ENCODE results near the gene ANKUB1.

ANKUB1 gene

DNA sequence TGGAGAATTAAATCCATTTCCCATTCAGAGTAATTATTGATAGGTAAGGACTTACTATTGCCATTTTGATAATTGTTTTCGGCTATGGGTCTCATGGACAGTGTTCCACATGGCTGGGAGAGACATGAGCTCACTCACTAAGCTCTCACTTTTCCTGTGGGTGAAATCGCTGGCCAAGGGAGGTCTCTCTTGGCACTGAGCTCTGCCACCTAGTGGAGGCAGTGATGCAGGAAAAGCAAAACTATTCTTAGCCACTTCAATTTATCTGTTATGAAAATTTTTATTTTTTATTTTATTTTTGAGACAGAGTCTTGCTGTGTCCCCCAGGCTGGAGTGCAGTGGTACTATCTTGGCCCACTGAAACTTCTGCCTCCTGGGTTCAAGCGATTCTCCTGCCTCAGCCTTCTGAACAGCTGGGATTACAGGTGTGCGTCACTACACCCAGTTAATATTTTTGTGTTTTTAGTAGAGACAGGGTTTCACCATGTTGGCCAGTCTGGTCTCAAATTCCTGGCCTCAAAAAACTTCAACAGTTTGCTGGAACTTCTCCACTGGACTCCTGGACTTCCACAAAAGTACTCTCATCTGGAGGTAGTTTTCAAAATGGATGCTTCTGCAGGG, 16.0 kb upstream of the ANKUB1 start:
- peak; percentile 20 for DNase-seq

DNA sequence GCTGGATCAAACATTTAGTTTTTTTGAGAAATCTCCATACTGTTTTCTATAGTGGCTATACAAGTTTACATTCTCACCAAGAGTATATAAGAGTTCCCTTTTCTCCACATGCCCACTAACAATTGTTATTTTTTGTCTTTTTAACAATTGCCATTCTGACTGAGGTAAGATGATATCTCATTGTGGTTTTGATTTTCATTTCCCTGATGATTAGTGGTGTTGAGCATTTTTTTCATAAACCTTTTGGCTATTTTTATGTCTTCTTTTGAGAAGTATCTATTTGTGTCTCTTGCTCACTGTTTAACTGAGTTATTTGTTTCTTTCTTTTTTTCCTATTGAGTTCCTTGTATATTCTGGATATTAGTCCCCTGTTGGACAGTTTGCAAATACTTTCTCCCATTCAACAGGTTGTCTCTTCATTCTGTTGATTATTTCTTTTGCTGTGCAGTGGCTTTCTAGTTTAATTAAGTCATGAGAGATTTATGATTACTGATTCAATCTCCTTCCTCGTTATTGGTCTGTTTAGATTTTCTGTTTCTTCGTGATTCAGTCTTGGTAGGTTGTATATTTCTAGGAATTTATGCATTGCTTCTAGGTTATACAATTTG, 13.9 kb upstream of the ANKUB1 start:
- DNase-seq: no peak

DNA sequence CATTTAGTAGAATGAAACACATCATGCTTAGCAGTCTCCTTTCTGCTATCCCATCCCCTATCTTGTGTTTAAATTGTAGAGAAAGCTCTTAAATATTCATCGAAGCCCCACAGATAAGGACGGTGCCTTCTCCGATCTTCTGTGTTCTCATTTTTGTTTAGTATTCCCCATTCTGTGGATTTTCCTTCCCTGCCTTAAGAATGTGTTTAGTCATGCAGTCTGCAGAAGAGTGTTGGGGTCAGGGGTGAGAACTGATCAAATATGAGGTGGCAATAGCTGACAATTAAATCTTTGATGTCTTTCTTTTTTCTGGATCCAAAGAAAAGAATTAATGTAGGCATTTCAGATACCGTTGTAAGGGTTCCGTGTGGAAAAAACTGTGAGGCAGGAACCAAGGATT, 9.3 kb upstream of the ANKUB1 start:
- no peak for DNase-seq

DNA sequence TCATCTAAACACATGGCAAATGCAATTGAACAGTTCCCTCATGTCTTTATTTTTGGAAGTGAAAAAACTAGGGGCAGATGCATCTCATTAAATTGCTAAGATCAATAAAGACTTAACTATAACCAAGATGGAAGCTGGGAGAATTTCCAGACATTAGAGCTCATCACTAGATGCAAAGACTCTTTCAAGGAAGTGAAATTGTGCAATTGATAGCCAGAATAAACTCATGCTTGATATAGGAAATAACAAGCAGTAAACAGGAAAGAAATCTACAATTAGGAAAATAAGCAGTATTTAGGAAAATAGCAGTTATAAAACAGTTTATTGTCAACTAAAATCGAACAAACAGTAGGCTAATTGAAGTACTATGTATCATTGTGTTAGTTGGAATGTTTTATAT, 8.8 kb upstream of the ANKUB1 start:
- no peak for DNase-seq

DNA sequence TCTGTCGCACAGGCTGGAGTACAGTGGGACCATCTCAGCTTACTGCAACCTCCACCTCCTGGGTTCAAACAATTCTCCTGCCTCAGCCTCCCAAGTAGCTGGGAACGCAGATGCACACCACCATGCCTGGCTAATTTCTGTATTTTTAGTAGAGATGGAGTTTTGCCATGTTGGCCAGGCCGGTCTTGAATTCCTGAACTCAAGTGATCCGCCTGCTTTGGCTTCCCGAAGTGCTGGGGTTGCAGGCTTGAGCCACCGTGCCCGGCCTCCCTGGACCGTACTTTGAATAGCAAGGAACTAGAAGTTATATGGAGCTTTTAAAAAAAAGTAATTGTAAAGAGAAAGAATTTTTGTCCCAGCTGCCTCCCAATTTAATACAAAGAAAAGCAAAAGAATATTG, 8.3 kb upstream of the ANKUB1 start:
- DNase-seq: no peak

DNA sequence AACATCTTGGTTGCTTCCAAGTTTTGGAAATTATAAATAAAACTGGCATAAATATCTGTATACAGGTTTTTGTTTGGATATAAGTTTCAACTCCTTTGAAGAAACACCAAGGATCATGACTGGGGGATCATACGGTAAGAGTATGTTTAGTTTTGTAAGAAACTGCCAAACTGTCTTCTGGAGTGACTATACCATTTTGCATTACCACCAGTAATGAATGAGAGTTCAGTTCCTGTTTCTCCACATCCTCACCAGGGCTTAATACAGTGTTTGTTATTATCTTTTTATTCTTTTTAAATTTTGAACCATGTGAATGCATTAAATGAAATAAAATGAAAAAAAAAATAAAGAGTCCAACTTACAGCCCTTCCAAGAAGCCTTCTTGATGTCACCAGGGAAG, 3.7 kb upstream of the ANKUB1 start:
- no peak for DNase-seq

DNA sequence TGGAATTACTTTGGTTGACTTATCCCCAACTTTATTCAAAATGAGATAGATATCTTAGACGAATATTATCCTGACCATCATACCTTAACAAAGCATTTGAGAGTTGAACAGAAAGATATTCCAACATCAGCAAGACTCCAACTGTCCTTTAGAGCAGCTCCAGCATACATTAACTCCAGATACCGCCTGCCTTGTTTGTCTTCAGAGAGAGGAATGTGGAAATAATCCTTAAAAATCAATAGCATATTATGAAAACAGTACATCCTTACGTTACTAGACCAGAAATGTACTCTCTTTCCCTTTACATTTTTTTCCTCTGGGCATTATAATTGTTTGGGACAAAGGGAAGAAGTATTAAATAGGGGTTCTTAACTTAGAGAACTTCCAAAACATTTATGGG, 1.7 kb downstream of the ANKUB1 start:
- no peak for DNase-seq

DNA sequence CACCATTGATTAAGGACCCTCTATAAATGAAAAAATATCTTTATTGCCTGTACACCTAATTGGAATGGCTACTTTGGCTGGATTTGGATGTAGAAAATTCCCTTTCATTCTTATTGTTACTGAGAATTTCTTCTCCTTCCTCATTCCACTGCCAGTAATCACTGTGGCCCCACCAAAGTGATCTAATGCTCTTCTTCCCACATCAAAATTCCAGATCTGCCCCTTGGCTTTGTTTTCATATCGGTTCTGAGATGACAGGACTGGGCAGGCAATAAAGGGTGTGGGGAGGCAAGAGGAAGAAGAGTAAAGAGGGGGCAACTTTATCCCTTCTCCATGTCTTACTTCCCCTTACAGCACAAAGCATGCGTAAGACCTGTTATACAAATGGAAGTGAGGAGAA, 2.1 kb downstream of the ANKUB1 start:
- DNase-seq: no peak

DNA sequence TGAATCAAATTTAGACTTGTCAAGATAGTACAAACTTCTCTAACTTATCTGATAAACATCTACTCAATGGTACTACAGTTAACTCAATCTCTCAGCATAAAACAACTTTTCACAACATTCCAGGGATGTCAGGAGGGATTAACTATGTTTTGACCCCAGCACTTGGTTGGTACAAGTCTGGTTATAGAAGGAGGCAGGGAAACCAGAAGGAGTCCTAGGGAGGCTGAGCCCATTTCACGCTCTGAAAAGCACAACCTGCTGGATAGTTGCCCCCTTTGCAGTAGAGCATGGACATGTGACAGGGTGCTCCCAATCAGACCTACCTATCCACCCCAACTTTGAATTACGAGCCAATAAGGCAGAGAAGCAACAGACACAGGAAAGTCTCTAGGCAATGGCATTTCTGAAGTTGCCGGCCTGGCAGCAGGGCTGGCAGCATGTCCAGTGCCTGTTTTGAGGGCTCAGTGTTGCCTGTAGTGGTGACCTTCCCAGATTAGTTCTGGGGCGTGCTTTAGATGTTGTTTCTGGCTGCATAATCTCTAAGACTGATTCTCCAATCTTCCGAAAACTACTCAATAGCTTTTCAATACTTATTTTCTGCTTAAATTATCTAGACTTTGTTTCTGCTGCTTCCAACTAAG, 8.2 kb downstream of the ANKUB1 start:
- DNase-seq: no peak

DNA sequence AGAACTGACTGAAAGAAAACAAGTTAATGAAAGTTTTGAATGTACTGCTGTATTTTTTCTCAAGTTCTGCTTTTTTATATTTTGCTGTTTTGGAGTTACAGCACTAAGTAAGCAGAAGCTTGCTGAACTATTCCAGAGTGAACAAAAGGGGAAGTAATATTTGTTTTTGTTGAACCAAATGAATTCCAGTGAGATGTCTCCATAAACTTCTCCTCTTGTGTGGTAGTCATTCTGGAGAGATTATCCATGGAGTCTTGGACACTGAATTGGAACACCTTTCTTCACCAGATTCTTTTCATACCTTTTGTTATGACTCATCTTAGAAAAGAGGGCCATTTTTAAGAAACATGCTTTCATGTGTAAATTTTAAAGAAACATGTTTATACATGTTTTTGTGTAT, 8.8 kb downstream of the ANKUB1 start:
- no peak for DNase-seq

DNA sequence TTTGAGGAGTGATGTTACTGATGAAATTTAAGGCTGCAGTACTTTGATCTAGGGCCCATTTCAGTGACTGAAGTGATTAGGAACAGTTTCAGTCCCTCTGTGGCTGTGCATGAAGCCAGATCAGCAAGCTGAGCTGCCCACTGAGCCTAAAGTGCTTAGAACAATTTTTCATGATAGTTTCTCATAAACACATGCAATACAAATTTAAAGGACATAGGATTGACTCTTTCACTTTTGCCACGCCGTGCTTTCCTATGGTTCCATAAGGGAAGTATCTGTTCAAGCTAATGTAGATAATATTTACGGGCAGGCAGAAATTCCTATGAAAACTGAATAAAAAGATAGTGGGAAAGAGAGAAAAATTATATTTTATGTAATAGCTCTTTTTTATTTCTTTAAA, 10.6 kb downstream of the ANKUB1 start:
- DNase-seq: no peak

DNA sequence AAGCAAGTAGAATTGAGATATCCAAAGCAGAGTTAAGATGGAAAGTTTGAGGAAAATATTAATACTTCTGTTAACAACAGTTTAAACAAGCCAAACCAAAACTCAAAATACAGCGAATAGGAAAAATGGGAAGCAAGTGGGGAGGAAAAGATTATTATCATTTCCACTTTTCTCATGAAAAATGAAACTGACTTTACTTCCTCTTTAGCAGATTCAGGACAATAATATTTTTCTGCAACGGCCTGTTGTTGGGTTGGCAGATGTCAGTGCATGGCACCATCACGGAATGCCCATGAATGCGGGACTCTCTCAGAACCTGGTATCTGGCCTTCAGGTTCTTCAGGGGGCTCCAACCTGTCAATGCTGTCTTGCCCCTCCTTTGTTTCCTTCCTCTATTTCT, 11.1 kb downstream of the ANKUB1 start:
- DNase-seq: no peak

DNA sequence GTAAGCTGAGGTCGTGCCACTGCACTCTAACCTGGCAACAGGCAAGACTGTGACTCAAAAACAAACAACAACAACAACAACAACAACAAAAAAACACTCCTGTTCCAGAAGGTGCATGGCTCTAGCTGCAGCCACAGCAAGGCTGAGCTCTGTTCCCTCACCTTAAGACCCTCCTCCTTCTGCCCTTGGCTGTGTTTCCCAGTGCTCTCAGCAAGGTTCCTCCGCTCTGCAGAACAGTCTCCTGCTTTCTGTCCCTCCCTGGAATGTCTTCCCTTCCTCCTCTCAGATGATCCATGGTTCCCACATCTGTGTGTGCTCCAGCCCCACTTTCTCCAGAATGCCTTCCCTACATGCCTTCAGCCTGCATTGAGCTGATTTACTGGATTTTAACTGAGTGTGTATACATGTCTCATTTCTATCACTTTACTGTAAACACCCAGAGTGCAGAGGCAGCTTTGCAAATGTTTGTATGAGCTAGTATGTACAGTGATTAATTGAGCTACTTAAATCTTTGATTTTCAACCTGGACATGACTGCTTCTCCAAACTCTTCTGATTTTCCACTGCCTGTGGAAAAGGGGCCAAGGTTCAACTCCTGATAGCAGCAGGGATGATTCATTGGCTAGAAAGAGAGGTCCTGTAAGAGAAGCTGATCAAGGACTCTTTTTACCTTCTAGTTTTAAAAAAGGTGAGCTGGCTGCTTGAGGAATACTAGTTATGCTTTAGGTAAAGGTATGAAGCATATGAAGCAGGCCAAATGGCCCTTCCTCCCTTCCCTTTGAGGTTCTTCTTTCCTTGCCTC, 14.7 kb downstream of the ANKUB1 start:
- no peak for DNase-seq

DNA sequence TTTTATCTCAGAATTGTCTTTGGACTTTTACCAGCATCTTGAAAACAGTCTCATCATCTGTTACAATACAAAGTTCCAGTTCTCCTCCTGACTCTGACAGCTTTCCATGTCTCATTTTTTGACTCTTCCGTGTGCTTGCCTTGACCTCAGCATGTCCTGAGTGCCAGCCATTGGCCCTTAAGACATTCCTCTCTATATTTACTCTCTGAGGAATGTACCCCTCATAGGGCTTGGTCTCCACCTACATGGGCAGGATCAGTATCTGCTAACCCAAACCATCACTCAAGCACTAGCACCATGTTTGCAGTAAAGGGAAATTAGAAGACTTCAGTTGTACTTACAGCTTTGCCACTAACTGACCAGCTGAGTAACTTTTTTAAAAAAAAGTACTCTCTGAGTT, 16.2 kb downstream of the ANKUB1 start:
- DNase-seq: no peak

DNA sequence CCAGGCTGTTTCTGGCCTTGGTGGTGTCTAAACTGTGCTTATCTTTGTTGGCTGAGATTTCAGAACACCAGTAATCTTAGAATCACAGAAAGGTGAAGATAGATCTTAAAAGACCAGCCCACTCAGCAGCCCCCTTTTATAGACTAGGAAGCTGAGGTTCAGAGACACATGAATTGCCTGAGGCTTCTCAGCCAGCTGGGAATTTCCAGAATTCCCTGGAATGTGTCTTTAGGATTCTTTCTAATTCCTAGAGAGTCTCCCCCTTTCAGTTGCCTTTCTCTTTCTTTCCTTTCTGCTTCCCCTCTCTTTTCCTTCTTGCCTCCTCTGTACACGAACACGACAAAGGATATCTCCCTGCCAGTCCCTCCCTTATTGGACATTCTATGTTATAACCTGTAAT, 19.5 kb downstream of the ANKUB1 start:
- no peak for DNase-seq

DNA sequence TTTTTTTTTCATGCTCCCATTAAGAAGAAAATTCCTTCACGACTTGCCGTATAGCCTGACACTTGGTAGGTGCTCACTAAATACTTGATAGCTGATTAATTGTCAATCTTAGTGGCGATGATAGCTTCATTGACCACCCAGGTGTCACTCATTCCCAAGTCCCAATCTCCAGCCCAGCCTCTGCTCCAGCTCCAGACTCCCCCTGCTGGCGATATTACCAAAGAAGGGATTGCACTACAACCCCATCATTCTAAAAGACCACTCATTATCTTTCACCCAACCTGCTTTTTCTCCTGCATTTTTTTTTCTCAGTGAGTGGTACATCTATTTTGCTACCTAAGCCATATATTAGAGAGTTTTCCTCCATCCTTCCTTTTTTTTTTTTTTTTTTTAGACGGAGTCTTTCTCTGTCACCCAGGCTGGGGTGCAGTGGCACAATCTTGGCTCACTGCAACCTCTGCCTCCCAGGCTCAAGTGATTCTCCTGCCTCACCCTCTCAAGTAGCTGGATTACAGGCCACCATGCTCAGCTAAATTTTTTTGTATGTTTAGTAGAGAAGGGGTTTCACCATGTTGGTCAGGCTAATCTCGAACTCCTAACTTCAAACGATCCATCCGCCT, 20.6 kb downstream of the ANKUB1 start:
- peak; percentile 8 for DNase-seq

DNA sequence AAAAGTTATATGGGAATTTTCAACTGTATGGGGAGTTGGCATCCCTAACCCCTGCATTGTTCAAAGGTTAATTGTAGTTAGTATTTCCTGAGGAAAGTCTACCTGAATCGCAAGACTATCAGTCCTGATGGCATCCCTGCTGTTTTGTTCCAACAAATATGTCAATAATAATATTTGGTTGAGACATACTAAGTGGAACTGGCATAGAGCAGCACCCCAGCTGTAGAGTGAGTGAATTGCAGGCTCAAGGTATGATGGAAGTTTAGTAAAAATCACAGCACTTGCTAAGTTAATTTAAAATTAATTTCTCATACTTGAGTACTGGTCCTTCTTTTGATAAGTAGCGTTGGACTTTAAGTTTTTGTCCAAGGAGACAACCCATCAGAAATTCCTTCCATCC, 22.1 kb downstream of the ANKUB1 start:
- no peak for DNase-seq

DNA sequence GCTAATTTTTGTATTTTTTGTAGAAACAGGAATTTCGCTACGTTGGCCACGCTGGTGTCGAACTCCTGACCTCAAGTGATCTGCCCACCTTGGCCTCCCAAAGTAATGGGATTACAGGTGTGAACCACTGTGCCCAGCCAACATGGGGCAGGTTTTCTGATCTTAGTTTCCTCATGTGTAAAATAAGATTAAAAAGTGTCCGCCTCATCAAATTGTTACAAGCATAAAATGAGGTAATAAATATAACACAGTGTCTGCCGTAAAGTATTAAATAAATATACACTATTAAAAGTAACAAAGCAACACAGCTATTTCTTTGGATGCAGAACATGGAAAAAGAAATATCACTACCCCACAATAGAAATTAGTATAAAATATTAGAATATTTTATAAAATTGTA, 23.6 kb downstream of the ANKUB1 start:
- no peak for DNase-seq

DNA sequence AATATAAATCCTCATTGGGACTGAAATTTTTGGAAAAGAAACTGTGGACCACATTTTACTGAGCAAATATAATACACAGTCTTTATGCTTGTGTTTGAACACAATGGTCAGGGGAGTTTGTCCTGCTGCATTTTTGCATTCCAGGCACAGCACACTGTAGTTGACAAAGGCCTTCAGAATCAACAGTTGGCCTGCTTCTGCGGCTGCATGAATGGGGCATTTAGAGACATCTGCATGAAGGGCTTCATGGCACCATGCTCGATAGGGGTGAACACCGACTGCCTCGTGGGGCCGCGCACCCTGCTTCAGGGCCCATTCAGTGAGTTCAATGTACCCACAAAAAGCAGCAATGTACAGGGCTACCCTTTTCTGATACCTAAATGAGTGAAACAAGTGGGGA, 24.6 kb downstream of the ANKUB1 start:
- no peak for DNase-seq

DNA sequence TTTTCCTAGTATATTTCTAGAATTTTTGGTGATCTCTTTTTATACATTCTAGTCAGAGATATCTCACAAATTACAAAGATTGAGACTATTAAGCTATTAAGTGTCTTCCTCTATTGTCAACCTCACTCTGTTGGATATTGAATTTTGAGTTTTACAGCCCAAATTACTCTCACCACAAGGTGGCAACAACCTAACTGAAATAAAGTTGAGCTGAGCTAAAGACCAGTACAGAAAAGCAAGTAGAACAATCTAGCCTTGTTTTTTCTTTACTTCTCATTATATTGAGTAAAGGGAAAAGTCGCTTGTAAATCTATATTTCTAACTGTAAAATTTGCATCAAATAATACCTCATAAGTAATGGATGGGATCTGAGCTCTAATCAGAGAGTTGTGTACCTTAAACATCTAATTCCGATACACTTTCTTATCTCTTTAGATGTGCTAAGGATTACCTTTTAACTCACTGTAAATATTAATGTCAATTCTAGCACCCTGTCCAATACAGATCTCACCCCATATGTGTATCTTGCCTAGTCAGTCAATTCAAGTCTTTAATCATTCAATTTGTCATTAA, 26.5 kb downstream of the ANKUB1 start:
- DNase-seq: no peak

DNA sequence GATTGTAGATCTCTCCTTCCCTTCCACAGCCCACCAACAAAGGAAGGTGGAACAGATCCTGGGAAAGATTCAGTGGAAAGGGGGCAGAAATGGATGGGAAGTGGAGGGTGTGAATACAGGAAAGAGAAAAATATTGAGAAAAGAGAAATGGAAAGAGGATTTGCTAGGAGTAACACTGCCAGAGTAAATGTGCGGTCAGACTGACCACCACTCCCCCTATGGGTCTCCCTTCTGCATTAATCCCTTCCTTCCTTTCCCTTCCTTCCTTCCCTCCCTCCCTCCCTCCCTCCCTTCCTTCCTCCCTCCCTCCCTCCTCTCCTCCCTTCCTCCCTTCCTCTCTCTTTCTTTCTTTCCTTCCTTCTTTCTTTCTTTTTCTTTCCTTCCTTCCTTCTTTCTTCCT, 28.1 kb downstream of the ANKUB1 start:
- DNase-seq: no peak

DNA sequence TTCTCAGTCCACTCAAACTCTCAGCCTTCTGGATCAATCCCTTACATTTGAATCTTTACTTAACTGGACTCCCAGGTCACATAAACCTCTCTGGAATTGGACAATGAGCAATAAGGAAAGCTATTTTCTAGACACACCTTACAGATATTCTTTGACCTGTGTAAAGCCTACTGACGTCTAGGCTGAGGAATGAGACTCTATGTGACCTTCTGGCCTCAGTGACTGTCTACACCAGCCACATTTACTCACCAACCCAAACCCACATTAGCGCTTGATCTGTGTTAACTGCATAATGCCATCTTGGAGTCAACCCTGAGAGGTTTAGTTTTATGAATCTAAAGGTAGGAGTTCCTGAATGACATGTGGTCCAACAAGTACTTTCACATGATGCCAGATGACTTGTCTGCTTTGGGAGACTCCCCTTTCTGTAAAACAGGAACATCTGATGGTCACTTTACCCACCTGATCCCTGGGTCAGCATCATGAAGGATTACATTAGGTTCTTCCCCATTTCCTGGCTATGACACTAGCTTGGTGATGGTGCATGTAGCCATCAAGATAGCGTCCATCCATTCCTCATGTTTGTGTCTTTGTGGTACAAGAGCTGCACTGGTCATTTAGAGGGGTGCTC, 28.7 kb downstream of the ANKUB1 start:
- no peak for DNase-seq

DNA sequence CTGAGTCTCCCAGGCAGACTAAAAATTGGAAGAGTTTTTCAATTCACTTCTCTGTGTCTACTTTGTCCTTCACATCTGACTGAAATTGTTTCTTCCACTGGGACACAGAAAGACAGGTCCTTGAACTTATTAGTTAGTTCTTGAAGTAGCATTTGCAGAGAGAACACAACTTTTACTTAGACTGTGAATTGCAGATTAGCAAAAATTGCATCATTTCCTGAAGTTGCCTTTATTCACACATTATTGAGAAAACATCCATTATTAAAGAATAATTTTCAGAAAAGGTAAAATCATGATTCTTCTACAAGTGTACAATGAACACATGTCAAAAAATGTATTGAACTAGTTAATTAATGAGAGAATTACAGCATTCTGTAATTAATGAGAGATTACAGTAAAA, 38.6 kb downstream of the ANKUB1 start:
- DNase-seq: no peak
